Measurements from ENCODE around the gene NRXN3.

Gene NRXN3

GRCh38 chr14:78829274-78829673 lies 659.1 kb downstream of the NRXN3 start:
- H3K36me3 ChIP-seq (ENCODE audit: insufficient read depth, low read length), result no peaks in the 10 kb centered on the region
- H3K9me3 ChIP-seq (ENCODE audit: insufficient read depth, low read depth, low read length), result no peaks in the 10 kb centered on the region
- no peaks in the 10 kb centered on the region for H3K27me3 ChIP-seq (ENCODE audit: insufficient read depth, low read length)
- H3K4me3 ChIP-seq (ENCODE audit: low read length), result no peak overlapping the region
- no peak overlapping the region for H3K9ac ChIP-seq (ENCODE audit: low read depth, low read length)
- no peak overlapping the region for H3K27ac ChIP-seq (ENCODE audit: low read depth, low read length)
- WGBS, result no CpG with 5 or more reads among the region's 1 CpG
- H3K4me1 ChIP-seq (ENCODE audit: insufficient read depth, low read length), result no peaks in the 10 kb centered on the region

GRCh38 chr14:78834766-78835451 lies 664.7 kb downstream of the NRXN3 start:
- 95% methylated on average over 11 of the region's 12 CpGs for WGBS

GRCh38 chr14:78835909-78836308 lies 665.7 kb downstream of the NRXN3 start:
- WGBS, result 83% methylated on average over 1 of the region's 1 CpG
- H3K27me3 ChIP-seq (ENCODE audit: insufficient read depth, low read length), result no peaks in the 10 kb centered on the region
- H3K36me3 ChIP-seq (ENCODE audit: insufficient read depth, low read length), result no peaks in the 10 kb centered on the region
- H3K9ac ChIP-seq (ENCODE audit: low read depth, low read length), result no peak overlapping the region
- no peak overlapping the region for H3K4me3 ChIP-seq (ENCODE audit: low read length)
- no peaks in the 10 kb centered on the region for H3K9me3 ChIP-seq (ENCODE audit: insufficient read depth, low read depth, low read length)
- H3K27ac ChIP-seq (ENCODE audit: low read depth, low read length), result no peak overlapping the region
- no peaks in the 10 kb centered on the region; the same call in 1 of the 2 replicates for H3K4me1 ChIP-seq (ENCODE audit: insufficient read depth, low read length)

More at GRCh38 chr14:78834766-78835451, 664.7 kb downstream of the NRXN3 start:
- Histone ChIP-seq H3K9ac (ENCODE audit: low read depth, low read length) (no peak overlapping the region), H3K9me3 (ENCODE audit: insufficient read depth, low read depth, low read length) (no peaks in the 10 kb centered on the region), H3K36me3 (ENCODE audit: insufficient read depth, low read length) (no peaks in the 10 kb centered on the region), H3K4me1 (ENCODE audit: insufficient read depth, low read length) (no peaks in the 10 kb centered on the region; the same call in 1 of the 2 replicates), H3K27ac (ENCODE audit: low read depth, low read length) (no peak overlapping the region), H3K4me3 (ENCODE audit: low read length) (no peak overlapping the region), H3K27me3 (ENCODE audit: insufficient read depth, low read length) (no peaks in the 10 kb centered on the region)

DNA sequence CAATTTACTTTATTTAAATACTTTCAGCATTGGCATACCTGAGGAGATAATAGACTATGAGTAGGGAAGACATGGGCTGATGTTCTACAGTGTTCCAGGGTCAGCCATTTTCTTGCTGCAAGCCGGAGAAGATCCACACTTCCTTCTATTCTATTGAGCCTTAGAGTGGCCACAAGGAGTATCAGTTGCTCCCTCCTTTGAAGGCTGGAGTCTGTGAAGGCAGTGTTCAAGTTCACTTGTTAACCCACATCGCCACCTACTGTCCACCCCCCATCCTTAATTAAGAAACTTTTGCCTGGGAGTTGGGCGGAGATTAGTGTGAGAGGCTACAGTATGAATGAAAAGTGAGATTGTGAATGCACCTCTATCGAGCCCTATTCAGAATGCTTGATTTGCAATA lies 666.6 kb downstream of the NRXN3 start:
- Histone ChIP-seq H3K36me3 (ENCODE audit: insufficient read depth, low read length) (no peaks in the 10 kb centered on the region), H3K4me3 (ENCODE audit: low read length) (no peak overlapping the region), H3K27me3 (ENCODE audit: insufficient read depth, low read length) (no peaks in the 10 kb centered on the region), H3K4me1 (ENCODE audit: insufficient read depth, low read length) (no peaks in the 10 kb centered on the region; the same call in 1 of the 2 replicates), H3K9ac (ENCODE audit: low read depth, low read length) (no peak overlapping the region), H3K9me3 (ENCODE audit: insufficient read depth, low read depth, low read length) (no peaks in the 10 kb centered on the region), H3K27ac (ENCODE audit: low read depth, low read length) (no peak overlapping the region)
- 58% methylated on average over 1 of the region's 4 CpGs for WGBS

GRCh38 chr14:78838959-78839358 lies 668.8 kb downstream of the NRXN3 start:
- no peaks in the 10 kb centered on the region for H3K36me3 ChIP-seq (ENCODE audit: insufficient read depth, low read length)
- WGBS, result 92% methylated on average over 1 of the region's 2 CpGs

GRCh38 chr14:78840898-78841297 lies 670.7 kb downstream of the NRXN3 start:
- 90% methylated on average over 1 of the region's 1 CpG for WGBS
- Histone ChIP-seq H3K36me3 (ENCODE audit: insufficient read depth, low read length) (no peaks in the 10 kb centered on the region), H3K9ac (ENCODE audit: low read depth, low read length) (no peak overlapping the region), H3K27ac (ENCODE audit: low read depth, low read length) (no peak overlapping the region), H3K4me3 (ENCODE audit: low read length) (no peak overlapping the region), H3K4me1 (ENCODE audit: insufficient read depth, low read length) (no peaks in the 10 kb centered on the region; the same call in 1 of the 2 replicates), H3K27me3 (ENCODE audit: insufficient read depth, low read length) (no peaks in the 10 kb centered on the region), H3K9me3 (ENCODE audit: insufficient read depth, low read depth, low read length) (peaks cover 4% of the 10 kb centered on the region; the same call in 1 of the 2 replicates)

More at GRCh38 chr14:78838959-78839358, 668.8 kb downstream of the NRXN3 start:
- Histone ChIP-seq H3K4me1 (ENCODE audit: insufficient read depth, low read length) (no peaks in the 10 kb centered on the region; the same call in 1 of the 2 replicates), H3K9ac (ENCODE audit: low read depth, low read length) (no peak overlapping the region), H3K4me3 (ENCODE audit: low read length) (no peak overlapping the region), H3K27me3 (ENCODE audit: insufficient read depth, low read length) (no peaks in the 10 kb centered on the region), H3K27ac (ENCODE audit: low read depth, low read length) (no peak overlapping the region), H3K9me3 (ENCODE audit: insufficient read depth, low read depth, low read length) (peaks cover 4% of the 10 kb centered on the region; the same call in 1 of the 2 replicates)

DNA sequence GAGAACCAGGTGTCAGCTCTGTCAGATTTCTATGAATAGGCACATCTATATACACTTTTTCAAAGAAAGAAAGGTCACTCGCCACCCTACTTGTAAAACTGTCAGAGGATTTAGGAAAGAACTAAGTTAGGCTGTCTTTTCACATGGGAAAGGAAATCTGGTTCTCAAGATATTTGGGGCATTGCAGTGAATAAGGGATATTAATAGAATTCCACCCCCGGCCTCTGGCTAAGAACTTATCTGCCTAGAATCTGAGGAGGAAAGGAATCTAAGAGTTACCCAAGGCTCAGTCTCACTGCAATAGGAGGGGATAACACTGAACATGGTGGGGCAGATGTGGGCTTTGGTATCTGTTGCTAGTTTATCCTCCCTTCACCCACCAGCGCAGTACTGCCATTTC lies 677.6 kb downstream of the NRXN3 start:
- Histone ChIP-seq H3K9me3 (ENCODE audit: insufficient read depth, low read depth, low read length) (peaks cover 4% of the 10 kb centered on the region; the same call in 1 of the 2 replicates), H3K27me3 (ENCODE audit: insufficient read depth, low read length) (no peaks in the 10 kb centered on the region), H3K4me3 (ENCODE audit: low read length) (no peak overlapping the region), H3K27ac (ENCODE audit: low read depth, low read length) (no peak overlapping the region), H3K4me1 (ENCODE audit: insufficient read depth, low read length) (peaks cover 34% of the 10 kb centered on the region), H3K9ac (ENCODE audit: low read depth, low read length) (no peak overlapping the region), H3K36me3 (ENCODE audit: insufficient read depth, low read length) (no peaks in the 10 kb centered on the region)
- 97% methylated on average over 2 of the region's 3 CpGs for WGBS

GRCh38 chr14:78848234-78848820 lies 678.2 kb downstream of the NRXN3 start:
- WGBS, result 24% methylated on average over 6 of the region's 6 CpGs
- Histone ChIP-seq H3K36me3 (ENCODE audit: insufficient read depth, low read length) (no peaks in the 10 kb centered on the region), H3K9me3 (ENCODE audit: insufficient read depth, low read depth, low read length) (peaks cover 3% of the 10 kb centered on the region; the same call in 1 of the 2 replicates)

DNA sequence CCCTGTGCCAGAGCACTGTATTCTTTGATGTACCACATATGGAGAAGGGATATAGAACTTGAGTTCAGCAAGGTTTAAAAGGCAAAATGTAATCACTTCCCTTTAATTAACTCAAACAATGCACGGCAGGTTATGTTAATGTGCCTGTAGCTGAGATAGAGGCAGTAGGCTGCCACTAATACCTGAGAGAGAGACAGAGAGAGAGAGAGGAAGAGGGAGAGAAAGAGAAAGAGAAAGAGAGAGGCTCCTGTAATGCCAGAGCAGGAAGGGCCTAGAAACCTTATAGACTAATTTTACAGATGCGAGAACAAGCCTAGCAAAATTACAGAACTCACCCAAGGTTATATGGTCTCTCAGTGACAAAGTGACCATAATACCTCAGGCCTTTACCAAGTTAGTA lies 679.8 kb downstream of the NRXN3 start:
- Histone ChIP-seq H3K4me1 (ENCODE audit: insufficient read depth, low read length) (peaks cover 34% of the 10 kb centered on the region), H3K36me3 (ENCODE audit: insufficient read depth, low read length) (no peaks in the 10 kb centered on the region), H3K9ac (ENCODE audit: low read depth, low read length) (peak overlapping the region; percentile 57), H3K4me3 (ENCODE audit: low read length) (no peak overlapping the region), H3K27me3 (ENCODE audit: insufficient read depth, low read length) (no peaks in the 10 kb centered on the region), H3K27ac (ENCODE audit: low read depth, low read length) (peak overlapping the region; percentile 78), H3K9me3 (ENCODE audit: insufficient read depth, low read depth, low read length) (no peaks in the 10 kb centered on the region)
- 59% methylated on average over 2 of the region's 2 CpGs for WGBS

More at GRCh38 chr14:78848234-78848820, 678.2 kb downstream of the NRXN3 start:
- peaks cover 34% of the 10 kb centered on the region for H3K4me1 ChIP-seq (ENCODE audit: insufficient read depth, low read length)
- no peak overlapping the region for H3K4me3 ChIP-seq (ENCODE audit: low read length)
- H3K27ac ChIP-seq (ENCODE audit: low read depth, low read length), result no peak overlapping the region
- H3K27me3 ChIP-seq (ENCODE audit: insufficient read depth, low read length), result no peaks in the 10 kb centered on the region
- H3K9ac ChIP-seq (ENCODE audit: low read depth, low read length), result no peak overlapping the region

DNA sequence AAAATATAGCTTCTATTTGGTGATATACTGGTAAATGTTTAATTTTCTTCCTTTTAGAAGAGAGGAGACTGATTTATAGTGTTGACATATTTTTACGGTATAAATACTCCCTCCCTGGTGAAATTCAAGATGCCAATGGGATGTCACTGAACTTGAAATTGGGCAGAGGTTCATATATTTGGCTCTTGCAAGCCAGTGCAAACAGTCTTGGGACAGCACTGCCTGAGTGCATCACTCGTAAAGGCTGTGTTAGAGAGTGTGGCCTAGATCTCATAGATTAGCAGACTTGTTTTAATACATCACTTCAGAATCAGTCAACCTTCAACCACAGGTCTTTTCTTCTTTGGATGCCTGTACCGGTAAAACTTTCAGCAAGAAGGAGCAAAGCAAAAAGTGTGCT lies 681.0 kb downstream of the NRXN3 start:
- no peaks in the 10 kb centered on the region for H3K36me3 ChIP-seq (ENCODE audit: insufficient read depth, low read length)
- no peaks in the 10 kb centered on the region for H3K9me3 ChIP-seq (ENCODE audit: insufficient read depth, low read depth, low read length)
- peaks cover 34% of the 10 kb centered on the region for H3K4me1 ChIP-seq (ENCODE audit: insufficient read depth, low read length)
- whole genome bisulfite sequencing, result 92% methylated on average over 3 of the region's 3 CpGs
- no peak overlapping the region for H3K4me3 ChIP-seq (ENCODE audit: low read length)
- H3K27me3 ChIP-seq (ENCODE audit: insufficient read depth, low read length), result no peaks in the 10 kb centered on the region
- H3K9ac ChIP-seq (ENCODE audit: low read depth, low read length), result no peak overlapping the region
- no peak overlapping the region for H3K27ac ChIP-seq (ENCODE audit: low read depth, low read length)

- H3K27me3 ChIP-seq (ENCODE audit: insufficient read depth, low read length), result no peaks in the 10 kb centered on the region
- no peak overlapping the region for H3K4me3 ChIP-seq (ENCODE audit: low read length)
- peaks cover 34% of the 10 kb centered on the region for H3K4me1 ChIP-seq (ENCODE audit: insufficient read depth, low read length)
- no peak overlapping the region for H3K9ac ChIP-seq (ENCODE audit: low read depth, low read length)
- H3K27ac ChIP-seq (ENCODE audit: low read depth, low read length), result no peak overlapping the region
- H3K36me3 ChIP-seq (ENCODE audit: insufficient read depth, low read length), result no peaks in the 10 kb centered on the region
- H3K9me3 ChIP-seq (ENCODE audit: insufficient read depth, low read depth, low read length), result no peaks in the 10 kb centered on the region
- 100% methylated on average over 1 of the region's 1 CpG for WGBS
Measured at GRCh38 chr14:78852040-78852439, 681.9 kb downstream of the NRXN3 start.

Measured in HUES64 (cell line).